ENCODE data around the gene LINC01488. TPM values are rescaled to one million over a fixed set of nuclear protein-coding genes. Genes with fewer than 3 reads are reported as not detected.

LINC01488 gene
- total RNA-seq, 2 donors from 2014 or later = not detected

- Mint-ChIP-seq H3K27ac (no peak overlapping the region), H3K9me3 (peaks cover 4 to 7% of the 10 kb centered on the region in 2 donors), H3K4me1 (ENCODE audit: low read depth) (no peaks in the 10 kb centered on the region), H3K36me3 (ENCODE audit: insufficient read depth in 2 of 2) (peaks cover 8 to 10% of the 10 kb centered on the region in 2 donors), H3K4me3 (no peak overlapping the region), H3K27me3 (ENCODE audit: low read depth) (peaks cover 24% of the 10 kb centered on the region)
- DNase-seq (no peak), ATAC-seq (replicated peaks in 1 of 2) (no peak)
Observed at GRCh38 chr11:69462106-69462951, 19.1 kb upstream of the LINC01488 start.

- Mint-ChIP-seq H3K9me3 (peaks cover 4% of the 10 kb centered on the region in 2 donors), H3K27me3 (ENCODE audit: low read depth) (peaks cover 31% of the 10 kb centered on the region), H3K36me3 (ENCODE audit: insufficient read depth in 2 of 2) (peaks cover 8% of the 10 kb centered on the region in 2 donors), H3K4me1 (ENCODE audit: low read depth) (no peaks in the 10 kb centered on the region), H3K4me3 (no peak overlapping the region), H3K27ac (no peak overlapping the region)
- DNase-seq (no peak), ATAC-seq (replicated peaks in 1 of 2) (no peak)
Observed at GRCh38 chr11:69463181-69463994, 18.1 kb upstream of the LINC01488 start.

GRCh38 chr11:69463995-69464960, 17.2 kb upstream of the LINC01488 start:
- no peak overlapping the region for H3K27ac Mint-ChIP-seq

GRCh38 chr11:69465236-69466000, 16.0 kb upstream of the LINC01488 start:
- no peak overlapping the region for H3K27ac Mint-ChIP-seq
- peaks cover 2 to 4% of the 10 kb centered on the region in 2 donors for H3K36me3 Mint-ChIP-seq (ENCODE audit: insufficient read depth in 2 of 2)
- ATAC-seq (replicated peaks in 1 of 2) (no peak), DNase-seq (no peak)
- peaks cover under 1 to 1% of the 10 kb centered on the region in 2 donors for H3K9me3 Mint-ChIP-seq
- H3K27me3 Mint-ChIP-seq (ENCODE audit: low read depth) = peaks cover 22% of the 10 kb centered on the region
- no peak overlapping the region for H3K4me3 Mint-ChIP-seq
- H3K4me1 Mint-ChIP-seq (ENCODE audit: low read depth) = no peaks in the 10 kb centered on the region

More at GRCh38 chr11:69463995-69464960, 17.2 kb upstream of the LINC01488 start:
- Mint-ChIP-seq H3K27me3 (ENCODE audit: low read depth) (peaks cover 31% of the 10 kb centered on the region), H3K9me3 (peaks cover 4% of the 10 kb centered on the region in 2 donors), H3K4me1 (ENCODE audit: low read depth) (no peaks in the 10 kb centered on the region), H3K36me3 (ENCODE audit: insufficient read depth in 2 of 2) (peaks cover 8% of the 10 kb centered on the region in 2 donors), H3K4me3 (no peak overlapping the region)
- no peak for ATAC-seq (replicated peaks in 1 of 2)
- no peak for DNase-seq

GRCh38 chr11:69466039-69466438, 15.4 kb upstream of the LINC01488 start:
- DNase-seq (no peak), ATAC-seq (replicated peaks in 1 of 2) (no peak)
- Mint-ChIP-seq H3K4me1 (ENCODE audit: low read depth) (no peaks in the 10 kb centered on the region), H3K27ac (no peak overlapping the region), H3K9me3 (no peaks in the 10 kb centered on the region), H3K36me3 (ENCODE audit: insufficient read depth in 2 of 2) (peaks cover 2 to 3% of the 10 kb centered on the region in 2 donors), H3K4me3 (no peak overlapping the region), H3K27me3 (ENCODE audit: low read depth) (peaks cover 19% of the 10 kb centered on the region)

- no peaks in the 10 kb centered on the region for H3K4me1 Mint-ChIP-seq (ENCODE audit: low read depth)
- peaks cover 13% of the 10 kb centered on the region for H3K27me3 Mint-ChIP-seq (ENCODE audit: low read depth)
- ATAC-seq (replicated peaks in 1 of 2) (no peak), DNase-seq (no peak)
- H3K9me3 Mint-ChIP-seq = no peaks in the 10 kb centered on the region
- no peaks in the 10 kb centered on the region for H3K36me3 Mint-ChIP-seq (ENCODE audit: insufficient read depth in 2 of 2)
- H3K27ac Mint-ChIP-seq = no peak overlapping the region
- no peak overlapping the region for H3K4me3 Mint-ChIP-seq
Observed at GRCh38 chr11:69467196-69467595, 14.3 kb upstream of the LINC01488 start.

- H3K4me1 Mint-ChIP-seq (ENCODE audit: low read depth) = no peaks in the 10 kb centered on the region
- peaks cover 8% of the 10 kb centered on the region for H3K27me3 Mint-ChIP-seq (ENCODE audit: low read depth)
- no peak for ATAC-seq (replicated peaks in 1 of 2)
- H3K27ac Mint-ChIP-seq = no peak overlapping the region
- H3K4me3 Mint-ChIP-seq = no peak overlapping the region
- no peaks in the 10 kb centered on the region for H3K36me3 Mint-ChIP-seq (ENCODE audit: insufficient read depth in 2 of 2)
- H3K9me3 Mint-ChIP-seq = no peaks in the 10 kb centered on the region
- no peak for DNase-seq
Observed at GRCh38 chr11:69467646-69468045, 13.8 kb upstream of the LINC01488 start.

GRCh38 chr11:69468221-69468620, 13.2 kb upstream of the LINC01488 start:
- Mint-ChIP-seq H3K4me3 (no peak overlapping the region), H3K4me1 (ENCODE audit: low read depth) (no peaks in the 10 kb centered on the region), H3K9me3 (no peaks in the 10 kb centered on the region), H3K27me3 (ENCODE audit: low read depth) (peaks cover 6% of the 10 kb centered on the region), H3K27ac (no peak overlapping the region), H3K36me3 (ENCODE audit: insufficient read depth in 2 of 2) (no peaks in the 10 kb centered on the region)
- no peak for DNase-seq
- no peak for ATAC-seq (replicated peaks in 1 of 2)

- H3K27me3 Mint-ChIP-seq (ENCODE audit: low read depth) = peaks cover 6% of the 10 kb centered on the region
- DNase-seq = no peak
- no peak overlapping the region for H3K4me3 Mint-ChIP-seq
- no peaks in the 10 kb centered on the region for H3K4me1 Mint-ChIP-seq (ENCODE audit: low read depth)
- peaks cover 3% of the 10 kb centered on the region in 2 donors for H3K36me3 Mint-ChIP-seq (ENCODE audit: insufficient read depth in 2 of 2)
- H3K9me3 Mint-ChIP-seq = peaks cover 0 to 2% of the 10 kb centered on the region in 2 donors
- no peak overlapping the region for H3K27ac Mint-ChIP-seq
- ATAC-seq (replicated peaks in 1 of 2) = no peak
Observed at GRCh38 chr11:69468911-69469885, 12.3 kb upstream of the LINC01488 start.

GRCh38 chr11:69470301-69470700, 11.2 kb upstream of the LINC01488 start:
- no peaks in the 10 kb centered on the region for H3K4me1 Mint-ChIP-seq (ENCODE audit: low read depth)
- H3K9me3 Mint-ChIP-seq = peaks cover 0 to 2% of the 10 kb centered on the region in 2 donors
- ATAC-seq (replicated peaks in 1 of 2) (no peak), DNase-seq (no peak)
- H3K4me3 Mint-ChIP-seq = no peak overlapping the region
- peaks cover 3% of the 10 kb centered on the region in 2 donors for H3K36me3 Mint-ChIP-seq (ENCODE audit: insufficient read depth in 2 of 2)
- no peak overlapping the region for H3K27ac Mint-ChIP-seq
- peaks cover 6% of the 10 kb centered on the region for H3K27me3 Mint-ChIP-seq (ENCODE audit: low read depth)
